K562 (cell line): ENCODE data around the gene ANKS3. TPM values are rescaled to one million over a fixed set of nuclear protein-coding genes. Genes with fewer than 3 reads are reported as not detected.

Source experiments
- ATAC-seq: fragments of 200-7000 bp; cut with Tn5 transposase; 3 replicates; pipeline ENCODE4 v1.9.1; 2020; ENCODE audit warnings: moderate library complexity
- BruUV-seq: library from RNA; stranded (reverse); fragments of 400-500 nt; replicated peaks from 2 replicates; lab custom pipeline; 2021; lab: Mats Ljungman, UMichigan
- CTCF ChIA-PET: fragments of 300-600 bp; formaldehyde crosslinking; extraction: SDS; loops from one replicate; lab custom pipeline; 2021; ENCODE audit warnings: low intra/inter-chr PET ratio; lab: Yijun Ruan, JAX
- POLR2A ChIA-PET: fragments of 300-600, 350-650 bp; sonication (Branson Sonifier 250); formaldehyde crosslinking; extraction: SDS; loops from one replicate; lab custom pipeline; 2021; ENCODE audit warnings: antibody characterized with exemption, inconsistent platforms; lab: Yijun Ruan, JAX
- DNase-seq, 4 experiments: peaks; one replicate each; pipeline versions ENCODE4 v3.0.0 to v3.0.0-alpha.2; 2011 to 2018; ENCODE audit warnings: low spot score in 3 of 4, mixed read lengths in 3 of 4; ENCODE audit errors: extremely low read depth in 1 of 4
- FAIRE-seq: peaks from 2 replicates; lab custom pipeline; 2011; peaks lifted over from hg19 to GRCh38; lab: Jason Lieb, UNC
- H2AFZ ChIP-seq: 2 replicates; pipeline ENCODE4 v1.6.0; 2011; ENCODE audit warnings: low read depth, low read length, control low read depth, inconsistent platforms
- H3K27ac ChIP-seq: fragments of 200-600 bp; 3 replicates; pipeline ENCODE4 v1.8.0; 2011; ENCODE audit warnings: low read depth, mild to moderate bottlenecking, control low read depth, inconsistent platforms, low read length, moderate library complexity, mixed read lengths; ENCODE audit errors: extremely low read depth
- H3K27me3 ChIP-seq, 2 experiments: fragments of 300-600 bp in 1 of 2; 2 replicates in 1 of 2; 3 replicates in 1 of 2; pipeline versions ENCODE4 v1.6.0 to v1.8.0; 2011; ENCODE audit warnings: inconsistent platforms in 2 of 2, low read length in 2 of 2, mild to moderate bottlenecking in 1 of 2, mixed read lengths in 1 of 2, moderate library complexity in 1 of 2; ENCODE audit not compliant: control insufficient read depth in 2 of 2, insufficient read depth in 2 of 2
- H3K36me3 ChIP-seq: fragments of 300-600 bp; 3 replicates; pipeline ENCODE4 v1.8.0; 2011; ENCODE audit warnings: mild to moderate bottlenecking, low read length, inconsistent platforms; ENCODE audit not compliant: control insufficient read depth, insufficient read depth
- H3K4me1 ChIP-seq, 2 experiments: fragments of 200-600 bp in 1 of 2; replicated peaks in 1 of 2; 2 replicates in 1 of 2; 3 replicates in 1 of 2; pipeline versions ENCODE4 v1.5.1 to v1.8.0; 2011; ENCODE audit warnings: inconsistent platforms in 2 of 2, low read length in 2 of 2, mild to moderate bottlenecking in 1 of 2, mixed read lengths in 1 of 2, moderate library complexity in 1 of 2; ENCODE audit not compliant: control insufficient read depth in 2 of 2, insufficient read depth in 2 of 2
- H3K4me2 ChIP-seq: 2 replicates; pipeline ENCODE4 v1.6.1; 2011; ENCODE audit warnings: low read length, control low read depth, inconsistent platforms, mixed read lengths; ENCODE audit not compliant: insufficient read depth
- H3K4me3 ChIP-seq: fragments of 200-600 bp; sonication (generic), shearing (Covaris generic); 2 replicates; pipeline ENCODE4 v1.5.1; 2016; ENCODE audit warnings: control low read depth, inconsistent platforms
- H3K79me2 ChIP-seq: fragments of 200-600 bp; 3 replicates; pipeline ENCODE4 v1.8.0; 2011; ENCODE audit warnings: low read length, inconsistent platforms; ENCODE audit not compliant: control insufficient read depth, insufficient read depth
- H3K9ac ChIP-seq, 2 experiments: 2 replicates each; pipeline versions ENCODE4 v1.6.0 to v1.6.1; 2011; ENCODE audit warnings: low read depth in 2 of 2, low read length in 2 of 2, control low read depth in 1 of 2, inconsistent platforms in 1 of 2, mild to moderate bottlenecking in 1 of 2, mixed read lengths in 1 of 2; ENCODE audit not compliant: insufficient read depth in 1 of 2
- H3K9me1 ChIP-seq: one replicate; pipeline ENCODE4 v1.6.0; 2011; ENCODE audit warnings: inconsistent platforms, mild to moderate bottlenecking, low read length, moderate library complexity; ENCODE audit not compliant: control insufficient read depth, insufficient read depth
- H3K9me3 ChIP-seq: replicated peaks from 2 replicates; pipeline ENCODE4 v1.5.1; 2011; ENCODE audit warnings: low read depth, low read length, inconsistent platforms; ENCODE audit not compliant: control insufficient read depth, insufficient read depth
- H4K20me1 ChIP-seq: replicated peaks from 2 replicates; pipeline ENCODE4 v1.6.1; 2011; ENCODE audit warnings: low read length, inconsistent platforms, mixed read lengths; ENCODE audit not compliant: control insufficient read depth, insufficient read depth
- ARHGAP35 ChIP-seq: fragments of 450-650 bp; IDR thresholded peaks from 2 replicates; pipeline ENCODE4 v1.6.1; 2018; ENCODE audit not compliant: partially characterized antibody
- ARID4B ChIP-seq: sonication (generic); formaldehyde crosslinking; IDR thresholded peaks from 2 replicates; pipeline ENCODE4 v1.8.0; 2022; ENCODE audit warnings: mild to moderate bottlenecking, missing genetic modification reagents
- BDP1 ChIP-seq: IDR thresholded peaks from 3 replicates; pipeline ENCODE4 v1.6.1; 2011; ENCODE audit not compliant: insufficient read length, insufficient read depth
- PPARD ChIP-seq: fragments of 250-450 bp; sonication (Bioruptor Pico); IDR thresholded peaks from 2 replicates; pipeline ENCODE4 v1.8.0; 2022; ENCODE audit warnings: inconsistent platforms, mild to moderate bottlenecking, moderate library complexity
- REST ChIP-seq, 2 experiments: fragments of 450-650 bp; formaldehyde crosslinking in 1 of 2; IDR thresholded peaks; 2 replicates each; pipeline versions ENCODE4 v1.4.0 to v1.6.1; 2014 to 2020; ENCODE audit warnings: mild to moderate bottlenecking in 2 of 2, borderline replicate concordance in 1 of 2, low read depth in 1 of 2
- WGBS: fragments of 100-300 bp; shearing (Covaris generic); methylation state at CpG from one replicate; pipeline ENCODE4 v1.1.6; 2016; ENCODE audit warnings: low coverage, mixed read lengths; ENCODE audit not compliant: insufficient coverage; ENCODE audit errors: missing lambda C conversion rate; 5-methylcytosine and 5-hydroxymethylcytosine counted together
- in situ Hi-C: fragments of 300-500 bp; cut with MboI; formaldehyde crosslinking; loops from 4 replicates; pipeline ENCODE4 v1.15.0; 2018; ENCODE audit warnings: inconsistent platforms, mixed read lengths
- intact Hi-C: fragments of 100-400 bp; cut with micrococcal nuclease; formaldehyde crosslinking; loops from 2 replicates; pipeline ENCODE4 v1.14.2; 2022
- polyA plus RNA-seq, 8 experiments: library from polyadenylated mRNA; depleted of rRNA in 4 of 8; stranded (reverse) in 5 of 8; unstranded in 3 of 8; fragments of >200 nt; fragmentation: Nextera tagmentation in 2 of 8; fragmentation: Illumina TruSeq in 1 of 8; extraction: Ambion mirVana in 2 of 8; extraction: Trizol in 1 of 8; gene quantifications; 2 replicates each; pipeline versions ENCODE4 v1.2.1 to v1.2.3, GENCODE V29; 2011 to 2014; ENCODE audit warnings: inconsistent platforms in 1 of 8, missing spikeins in 1 of 8
- total RNA-seq, 7 experiments: library from RNA; depleted of rRNA in 6 of 7; stranded (reverse); fragments of >200 nt in 6 of 7; fragmentation: Illumina TruSeq in 2 of 7; extraction: Trizol in 2 of 7; gene quantifications; 2 replicates each; pipeline versions ENCODE4 v1.2.1 to v1.2.3, GENCODE V29; 2011 to 2021; ENCODE audit warnings: low replicate concordance in 1 of 7

The ANKS3 gene
- total and polyA plus RNA-seq, 9 of the 15 experiments (the other 6 are each of a cell fraction or from before 2014, with no cell fraction given) = 0.43 to 25.7 (median 14.8) TPM

- peaks cover 14 to 21% of the 10 kb centered on the region in 2 experiments; a peak in 4 of 5 replicates for H3K4me1 ChIP-seq
- H3K9me3 ChIP-seq = no peaks in the 10 kb centered on the region
- intact Hi-C loops = no loop called here
- ChIA-PET CTCF (no interaction called here), POLR2A (no interaction called here)
- H3K4me3 ChIP-seq = no peak overlapping the region
- ATAC-seq = no peak
- no peak for TF ChIP-seq ARHGAP35
- TF ChIP-seq REST (IDR thresholded peaks at IDR 0.05; ENCODE audit: borderline replicate concordance) = no peak
- TF ChIP-seq REST (CRISPR knock-in tag; IDR thresholded peaks at IDR 0.05; ENCODE audit: low read depth) = no peak
- no peak for TF ChIP-seq PPARD (CRISPR knock-in tag)
- no peak for TF ChIP-seq ARID4B
- no peak for TF ChIP-seq BDP1
- no peak overlapping the region for H2AFZ ChIP-seq
- no peak overlapping the region for H3K9ac ChIP-seq
- no peaks in the 10 kb centered on the region for H3K36me3 ChIP-seq
- in situ Hi-C loops = no loop called here
- 51% methylated on average over 21 of the region's 25 CpGs for WGBS
- no TSS peak for BruUV-seq
- no peak overlapping the region for H3K27ac ChIP-seq
- DNase-seq = no peak
- no peaks in the 10 kb centered on the region for H3K79me2 ChIP-seq
- FAIRE-seq = no peak
- H4K20me1 ChIP-seq = no peaks in the 10 kb centered on the region
- H3K4me2 ChIP-seq = no peak overlapping the region
- no peaks in the 10 kb centered on the region for H3K27me3 ChIP-seq
- H3K9me1 ChIP-seq = no peaks in the 10 kb centered on the region
These were observed 49.3 kb upstream of the ANKS3 start for GRCh38 chr16:4783251-4783950.
